Measurements from ENCODE around the gene CLIP2.
"Not testable (repeated sequence)": the region's sequence is repeated elsewhere in the genome, so short reads cannot be mapped to it uniquely, and the experiment has no call there.

Gene CLIP2

GRCh38 chr7:74253331-74253730, 35.9 kb upstream of the CLIP2 start:
- no peak for DNase-seq (ENCODE audit: extremely low read depth, low read depth)
- peak overlapping the region; percentile 93 for H3K4me3 ChIP-seq (replicated peaks; ENCODE audit: low read depth, low read length)
- TF ChIP-seq, protein P1, sequence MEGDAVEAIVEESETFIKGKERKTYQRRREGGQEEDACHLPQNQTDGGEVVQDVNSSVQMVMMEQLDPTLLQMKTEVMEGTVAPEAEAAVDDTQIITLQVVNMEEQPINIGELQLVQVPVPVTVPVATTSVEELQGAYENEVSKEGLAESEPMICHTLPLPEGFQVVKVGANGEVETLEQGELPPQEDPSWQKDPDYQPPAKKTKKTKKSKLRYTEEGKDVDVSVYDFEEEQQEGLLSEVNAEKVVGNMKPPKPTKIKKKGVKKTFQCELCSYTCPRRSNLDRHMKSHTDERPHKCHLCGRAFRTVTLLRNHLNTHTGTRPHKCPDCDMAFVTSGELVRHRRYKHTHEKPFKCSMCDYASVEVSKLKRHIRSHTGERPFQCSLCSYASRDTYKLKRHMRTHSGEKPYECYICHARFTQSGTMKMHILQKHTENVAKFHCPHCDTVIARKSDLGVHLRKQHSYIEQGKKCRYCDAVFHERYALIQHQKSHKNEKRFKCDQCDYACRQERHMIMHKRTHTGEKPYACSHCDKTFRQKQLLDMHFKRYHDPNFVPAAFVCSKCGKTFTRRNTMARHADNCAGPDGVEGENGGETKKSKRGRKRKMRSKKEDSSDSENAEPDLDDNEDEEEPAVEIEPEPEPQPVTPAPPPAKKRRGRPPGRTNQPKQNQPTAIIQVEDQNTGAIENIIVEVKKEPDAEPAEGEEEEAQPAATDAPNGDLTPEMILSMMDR (IDR thresholded peaks at IDR 0.05; ENCODE audit: low read depth, low read length, missing control alignments) = no peak

DNA sequence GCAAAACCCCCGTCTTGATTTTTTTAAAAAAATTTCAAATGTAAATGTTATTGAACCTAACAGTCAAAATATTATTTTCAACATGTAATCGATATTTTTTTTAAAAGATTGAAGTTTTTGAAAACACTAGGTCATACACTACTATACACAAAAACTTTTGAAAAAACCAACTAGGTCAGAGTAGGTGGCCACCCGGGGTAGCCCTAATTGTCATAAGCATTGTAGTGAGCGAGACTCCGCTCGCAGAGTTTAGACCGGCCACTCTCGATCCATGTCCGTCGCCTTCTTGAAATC, 35.4 kb upstream of the CLIP2 start:
- TF ChIP-seq, protein P1 (IDR thresholded peaks at IDR 0.05; ENCODE audit: low read depth, low read length, missing control alignments) = no peak
- DNase-seq (ENCODE audit: extremely low read depth, low read depth) = no peak
- peak overlapping the region; percentile 93 for H3K4me3 ChIP-seq (replicated peaks; ENCODE audit: low read depth, low read length)

DNA sequence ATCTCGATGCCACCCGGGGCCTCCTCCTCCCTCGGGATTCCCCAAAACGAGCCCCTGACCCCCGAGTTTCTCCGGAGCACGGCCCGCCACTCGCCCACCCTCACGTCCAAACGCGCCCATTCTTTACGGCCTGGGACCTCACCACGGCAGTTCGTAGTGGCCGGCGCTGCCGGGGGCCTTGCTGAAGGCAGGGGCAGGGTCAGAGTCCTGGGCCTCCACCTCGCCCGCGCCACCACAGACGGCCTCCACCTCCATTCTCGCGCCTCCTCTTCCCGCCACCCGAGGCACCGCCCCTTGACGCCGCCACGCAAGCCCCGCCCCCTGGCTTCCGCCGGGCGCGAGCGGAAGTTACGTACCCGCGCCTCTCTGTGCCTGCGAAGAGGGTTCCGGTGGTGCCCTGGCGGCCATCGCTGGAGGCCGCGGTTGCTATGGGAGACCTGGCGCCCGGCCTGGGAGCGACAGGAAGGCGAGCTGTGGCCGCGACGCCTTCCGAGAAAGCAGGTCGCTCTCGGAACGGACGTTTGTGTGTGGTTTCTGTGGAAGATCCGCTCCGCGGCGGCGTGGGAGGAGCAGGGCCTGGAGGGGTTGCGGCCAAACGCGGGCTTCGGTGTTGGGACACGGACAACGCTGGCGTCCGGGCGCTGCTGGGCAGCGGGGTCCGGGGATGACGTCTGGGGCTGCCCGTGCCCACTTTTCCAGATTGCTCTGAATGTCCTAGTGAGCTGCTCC, 34.9 kb upstream of the CLIP2 start, which contains the start of gene RFC2:
TSS of gene RFC2 (minus strand) at position 271 of the 729 bp plus-strand sequence. CDS start at position 255, 16 bp downstream.
- peak within 1 kb of the TSS; percentile 93 for H3K4me3 ChIP-seq (replicated peaks; ENCODE audit: low read depth, low read length)
- TF ChIP-seq, protein P1 (IDR thresholded peaks at IDR 0.05; ENCODE audit: low read depth, low read length, missing control alignments) = peak; percentile 3
- peak; percentile 85 for DNase-seq (ENCODE audit: extremely low read depth, low read depth)

GRCh38 chr7:74254858-74255379, 34.3 kb upstream of the CLIP2 start:
- TF ChIP-seq, protein P1 (IDR thresholded peaks at IDR 0.05; ENCODE audit: low read depth, low read length, missing control alignments) = no peak
- DNase-seq (ENCODE audit: extremely low read depth, low read depth) = no peak
- peak overlapping the region; percentile 93 for H3K4me3 ChIP-seq (replicated peaks; ENCODE audit: low read depth, low read length)

DNA sequence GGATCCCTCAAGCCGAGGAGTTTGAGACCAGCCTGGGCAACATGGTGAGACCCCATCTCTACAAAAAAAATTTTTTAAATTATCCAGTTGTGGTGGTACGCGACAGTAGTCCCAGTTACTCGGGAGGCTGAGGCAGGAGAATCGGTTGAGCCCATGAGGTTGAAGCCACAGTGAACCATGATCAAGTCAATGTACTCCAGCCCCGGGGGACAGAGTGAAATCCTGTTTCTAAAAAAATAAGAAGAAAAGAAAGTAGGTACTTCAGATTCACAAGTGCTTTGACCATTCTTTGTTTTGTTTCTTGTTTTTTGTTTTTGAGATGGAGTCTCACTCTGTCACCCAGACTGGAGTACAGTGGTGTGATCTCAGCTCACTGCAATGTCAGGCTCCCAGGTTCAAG, 33.7 kb upstream of the CLIP2 start:
- DNase-seq (ENCODE audit: extremely low read depth, low read depth) = not testable (repeated sequence)
- peak overlapping the region; percentile 93 for H3K4me3 ChIP-seq (replicated peaks; ENCODE audit: low read depth, low read length)

- TF ChIP-seq, protein P1 (IDR thresholded peaks at IDR 0.05; ENCODE audit: low read depth, low read length, missing control alignments) = no peak
- no peak overlapping the region for H3K4me3 ChIP-seq (replicated peaks; ENCODE audit: low read depth, low read length)
- no peak for DNase-seq (ENCODE audit: extremely low read depth, low read depth)
Measured at GRCh38 chr7:74256491-74257408, 32.5 kb upstream of the CLIP2 start.

- DNase-seq (ENCODE audit: extremely low read depth, low read depth) = no peak
- TF ChIP-seq, protein P1 (IDR thresholded peaks at IDR 0.05; ENCODE audit: low read depth, low read length, missing control alignments) = no peak
- H3K4me3 ChIP-seq (replicated peaks; ENCODE audit: low read depth, low read length) = no peak overlapping the region
Measured at GRCh38 chr7:74258639-74259038, 30.6 kb upstream of the CLIP2 start.
